Measurements from ENCODE around the gene ADAMTS16.

The ADAMTS16 gene

GRCh38 chr5:5323551-5323950 is 183.4 kb downstream of the ADAMTS16 start:
- Histone ChIP-seq H2AFZ (ENCODE audit: low read depth) (no peak overlapping the region), H3K27me3 (ENCODE audit: insufficient read depth, low read depth) (no peaks in the 10 kb centered on the region), H4K20me1 (ENCODE audit: insufficient read depth) (no peaks in the 10 kb centered on the region), H3K4me2 (no peak overlapping the region), H3K79me2 (ENCODE audit: insufficient read depth, low read depth) (no peaks in the 10 kb centered on the region), H3K9ac (no peak overlapping the region), H3K27ac (no peak overlapping the region), H3K4me3 (IDR thresholded peaks at IDR 0.05; ENCODE audit: insufficient read depth, low read depth, low read length) (no peak overlapping the region), H3K4me1 (ENCODE audit: low read depth, poor library complexity, severe bottlenecking) (no peaks in the 10 kb centered on the region), H3K36me3 (ENCODE audit: insufficient read depth) (no peaks in the 10 kb centered on the region)
- TF ChIP-seq, protein P1, sequence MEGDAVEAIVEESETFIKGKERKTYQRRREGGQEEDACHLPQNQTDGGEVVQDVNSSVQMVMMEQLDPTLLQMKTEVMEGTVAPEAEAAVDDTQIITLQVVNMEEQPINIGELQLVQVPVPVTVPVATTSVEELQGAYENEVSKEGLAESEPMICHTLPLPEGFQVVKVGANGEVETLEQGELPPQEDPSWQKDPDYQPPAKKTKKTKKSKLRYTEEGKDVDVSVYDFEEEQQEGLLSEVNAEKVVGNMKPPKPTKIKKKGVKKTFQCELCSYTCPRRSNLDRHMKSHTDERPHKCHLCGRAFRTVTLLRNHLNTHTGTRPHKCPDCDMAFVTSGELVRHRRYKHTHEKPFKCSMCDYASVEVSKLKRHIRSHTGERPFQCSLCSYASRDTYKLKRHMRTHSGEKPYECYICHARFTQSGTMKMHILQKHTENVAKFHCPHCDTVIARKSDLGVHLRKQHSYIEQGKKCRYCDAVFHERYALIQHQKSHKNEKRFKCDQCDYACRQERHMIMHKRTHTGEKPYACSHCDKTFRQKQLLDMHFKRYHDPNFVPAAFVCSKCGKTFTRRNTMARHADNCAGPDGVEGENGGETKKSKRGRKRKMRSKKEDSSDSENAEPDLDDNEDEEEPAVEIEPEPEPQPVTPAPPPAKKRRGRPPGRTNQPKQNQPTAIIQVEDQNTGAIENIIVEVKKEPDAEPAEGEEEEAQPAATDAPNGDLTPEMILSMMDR (conservative IDR thresholded peaks at IDR 0.05; ENCODE audit: low read depth, low read length): no peak

DNA sequence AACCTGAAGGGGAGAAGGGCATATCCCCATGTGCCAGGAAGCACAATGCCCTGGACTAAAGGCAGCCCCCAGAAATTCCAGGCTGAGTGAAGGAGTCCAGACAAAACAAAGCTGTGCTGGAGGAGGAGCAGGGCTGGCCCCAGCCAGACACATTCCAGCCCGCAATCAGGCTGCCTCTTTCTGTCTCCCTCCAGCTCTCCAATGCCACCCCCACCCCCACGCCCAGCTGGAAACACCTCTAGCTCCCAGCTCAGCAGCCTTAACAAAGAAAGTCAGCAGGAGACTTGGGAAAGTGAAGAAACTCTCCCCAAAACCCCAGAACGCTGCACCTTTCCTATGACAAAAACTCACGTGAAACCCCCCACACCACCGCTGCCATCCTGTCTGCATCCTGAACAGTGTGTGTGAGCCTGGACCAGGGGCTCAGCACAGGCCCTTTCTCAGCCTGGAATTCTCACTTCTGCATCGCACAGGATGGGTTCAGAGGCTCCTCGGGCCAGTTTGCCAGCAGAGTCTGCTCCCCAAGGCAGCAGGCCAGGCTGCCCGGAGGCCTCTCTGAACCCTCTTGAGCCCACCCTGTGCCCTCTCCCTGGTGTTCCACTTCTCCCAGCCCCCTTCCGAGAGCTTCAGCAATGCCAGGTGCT is 186.1 kb downstream of the ADAMTS16 start:
- no peak overlapping the region for H3K9ac ChIP-seq
- TF ChIP-seq, protein P1 (conservative IDR thresholded peaks at IDR 0.05; ENCODE audit: low read depth, low read length): no peak
- H3K4me2 ChIP-seq: no peak overlapping the region
- no peaks in the 10 kb centered on the region for H3K27me3 ChIP-seq (ENCODE audit: insufficient read depth, low read depth)
- no peaks in the 10 kb centered on the region for H3K4me1 ChIP-seq (ENCODE audit: low read depth, poor library complexity, severe bottlenecking)
- no peak overlapping the region for H2AFZ ChIP-seq (ENCODE audit: low read depth)
- no peak overlapping the region for H3K4me3 ChIP-seq (IDR thresholded peaks at IDR 0.05; ENCODE audit: insufficient read depth, low read depth, low read length)
- H4K20me1 ChIP-seq (ENCODE audit: insufficient read depth): no peaks in the 10 kb centered on the region
- H3K36me3 ChIP-seq (ENCODE audit: insufficient read depth): no peaks in the 10 kb centered on the region
- H3K79me2 ChIP-seq (ENCODE audit: insufficient read depth, low read depth): no peaks in the 10 kb centered on the region
- H3K27ac ChIP-seq: no peak overlapping the region

DNA sequence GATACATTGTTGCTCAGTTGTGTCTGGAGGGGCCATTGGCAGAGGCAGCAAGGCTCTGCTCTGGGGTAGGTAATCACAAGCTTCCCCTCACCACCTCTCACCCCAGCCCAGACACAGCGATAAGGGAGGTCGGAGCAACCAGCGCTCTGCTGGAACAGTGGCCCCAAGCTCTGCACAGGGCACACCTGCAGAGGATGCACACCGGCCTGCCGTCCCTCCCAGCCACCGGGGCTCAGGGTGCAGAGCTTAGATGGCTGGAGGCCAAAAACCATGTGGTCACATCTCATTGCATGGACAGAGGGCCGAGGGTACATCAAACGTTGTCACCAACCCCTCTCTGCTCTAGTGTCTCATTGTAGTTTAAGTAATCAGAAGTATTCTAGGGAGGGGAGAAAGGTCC is 187.0 kb downstream of the ADAMTS16 start:
- Histone ChIP-seq H3K36me3 (ENCODE audit: insufficient read depth) (no peaks in the 10 kb centered on the region), H3K27ac (no peak overlapping the region), H3K4me1 (ENCODE audit: low read depth, poor library complexity, severe bottlenecking) (no peaks in the 10 kb centered on the region), H3K9ac (no peak overlapping the region), H3K4me3 (IDR thresholded peaks at IDR 0.05; ENCODE audit: insufficient read depth, low read depth, low read length) (no peak overlapping the region), H3K4me2 (no peak overlapping the region), H3K27me3 (ENCODE audit: insufficient read depth, low read depth) (no peaks in the 10 kb centered on the region), H2AFZ (ENCODE audit: low read depth) (no peak overlapping the region), H3K79me2 (ENCODE audit: insufficient read depth, low read depth) (no peaks in the 10 kb centered on the region), H4K20me1 (ENCODE audit: insufficient read depth) (no peaks in the 10 kb centered on the region)
- TF ChIP-seq, protein P1 (conservative IDR thresholded peaks at IDR 0.05; ENCODE audit: low read depth, low read length): no peak

DNA sequence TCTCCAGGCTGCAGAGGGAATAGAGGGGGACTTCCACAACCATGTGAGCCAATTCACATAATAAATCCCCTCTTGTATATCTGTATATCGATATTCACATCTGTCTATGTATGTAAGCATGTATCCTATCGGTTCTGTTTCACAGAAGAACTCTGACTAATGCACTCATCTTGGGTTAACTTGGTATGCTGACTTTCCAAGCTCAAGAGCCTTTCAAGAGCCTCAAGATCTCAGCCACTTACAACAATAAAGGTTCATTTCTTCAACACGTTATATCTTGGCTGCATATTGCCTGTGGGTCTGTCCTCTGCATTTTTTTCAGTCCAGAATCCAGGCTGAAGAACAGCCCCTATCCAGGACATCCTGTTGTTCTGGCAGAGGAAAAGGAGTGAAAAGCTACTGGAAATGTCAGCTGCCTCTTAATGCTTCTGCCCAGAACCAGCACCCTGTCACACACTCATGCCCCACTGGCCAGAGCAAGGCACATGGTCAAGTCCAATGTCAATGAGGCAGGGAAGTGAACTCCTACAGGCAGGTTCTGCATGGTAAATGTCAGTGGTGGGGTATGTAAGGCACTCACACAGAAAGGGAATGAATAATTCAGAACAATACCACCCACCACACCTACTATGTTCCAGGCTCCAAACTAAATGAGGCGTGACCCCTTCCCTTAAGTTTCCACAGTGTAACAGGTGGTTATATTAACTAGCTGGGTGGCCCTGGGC is 190.8 kb downstream of the ADAMTS16 start:
- Histone ChIP-seq H3K36me3 (ENCODE audit: insufficient read depth) (no peaks in the 10 kb centered on the region), H3K4me3 (IDR thresholded peaks at IDR 0.05; ENCODE audit: insufficient read depth, low read depth, low read length) (no peak overlapping the region), H4K20me1 (ENCODE audit: insufficient read depth) (no peaks in the 10 kb centered on the region), H2AFZ (ENCODE audit: low read depth) (no peak overlapping the region), H3K4me2 (no peak overlapping the region), H3K27me3 (ENCODE audit: insufficient read depth, low read depth) (no peaks in the 10 kb centered on the region), H3K27ac (no peak overlapping the region), H3K9ac (no peak overlapping the region), H3K4me1 (ENCODE audit: low read depth, poor library complexity, severe bottlenecking) (no peaks in the 10 kb centered on the region), H3K79me2 (ENCODE audit: insufficient read depth, low read depth) (no peaks in the 10 kb centered on the region)
- TF ChIP-seq, protein P1 (conservative IDR thresholded peaks at IDR 0.05; ENCODE audit: low read depth, low read length): no peak

Data from KMS-11 (cell line).